Measurements from ENCODE around the gene SH3RF3. TPM values are rescaled to one million over a fixed set of nuclear protein-coding genes. Genes with fewer than 3 reads are reported as not detected.
A peak's percentile ranks its signal among the peaks of the same experiment; 100 is the strongest.

Gene SH3RF3
- total RNA-seq, 1 donor from 2014 or later, result 59.5 TPM

DNA sequence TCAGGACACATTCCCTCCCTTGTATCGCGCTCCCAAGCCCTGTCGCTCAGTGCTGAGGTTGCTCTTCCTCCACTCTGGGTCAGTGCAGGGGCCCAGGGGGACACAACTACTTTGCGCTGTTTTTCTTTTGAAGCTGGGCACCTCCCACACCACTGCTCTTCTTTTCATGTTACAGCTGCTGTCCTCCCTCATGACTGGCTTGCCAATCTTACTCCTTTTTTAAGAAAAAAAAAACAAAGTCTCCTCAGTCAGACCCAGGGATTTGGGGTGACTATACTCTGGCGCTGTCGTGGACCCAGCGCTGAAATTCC is 264.6 kb downstream of the SH3RF3 start:
- TF ChIP-seq, protein P1, sequence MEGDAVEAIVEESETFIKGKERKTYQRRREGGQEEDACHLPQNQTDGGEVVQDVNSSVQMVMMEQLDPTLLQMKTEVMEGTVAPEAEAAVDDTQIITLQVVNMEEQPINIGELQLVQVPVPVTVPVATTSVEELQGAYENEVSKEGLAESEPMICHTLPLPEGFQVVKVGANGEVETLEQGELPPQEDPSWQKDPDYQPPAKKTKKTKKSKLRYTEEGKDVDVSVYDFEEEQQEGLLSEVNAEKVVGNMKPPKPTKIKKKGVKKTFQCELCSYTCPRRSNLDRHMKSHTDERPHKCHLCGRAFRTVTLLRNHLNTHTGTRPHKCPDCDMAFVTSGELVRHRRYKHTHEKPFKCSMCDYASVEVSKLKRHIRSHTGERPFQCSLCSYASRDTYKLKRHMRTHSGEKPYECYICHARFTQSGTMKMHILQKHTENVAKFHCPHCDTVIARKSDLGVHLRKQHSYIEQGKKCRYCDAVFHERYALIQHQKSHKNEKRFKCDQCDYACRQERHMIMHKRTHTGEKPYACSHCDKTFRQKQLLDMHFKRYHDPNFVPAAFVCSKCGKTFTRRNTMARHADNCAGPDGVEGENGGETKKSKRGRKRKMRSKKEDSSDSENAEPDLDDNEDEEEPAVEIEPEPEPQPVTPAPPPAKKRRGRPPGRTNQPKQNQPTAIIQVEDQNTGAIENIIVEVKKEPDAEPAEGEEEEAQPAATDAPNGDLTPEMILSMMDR (IDR thresholded peaks at IDR 0.05), result no peak
- no peak for DNase-seq (ENCODE audit: low spot score)
- H3K27me3 Mint-ChIP-seq (ENCODE audit: low read depth), result no peaks in the 10 kb centered on the region
- H3K36me3 Mint-ChIP-seq (ENCODE audit: low read depth), result peaks cover 23% of the 10 kb centered on the region
- H3K9me3 Mint-ChIP-seq (ENCODE audit: low read depth), result no peaks in the 10 kb centered on the region
- no peak overlapping the region for H3K4me3 Mint-ChIP-seq (ENCODE audit: unreplicated experiment)
- H3K27ac Mint-ChIP-seq (ENCODE audit: unreplicated experiment), result no peak overlapping the region
- H3K4me1 Mint-ChIP-seq (ENCODE audit: low read depth), result peaks cover 27% of the 10 kb centered on the region

DNA sequence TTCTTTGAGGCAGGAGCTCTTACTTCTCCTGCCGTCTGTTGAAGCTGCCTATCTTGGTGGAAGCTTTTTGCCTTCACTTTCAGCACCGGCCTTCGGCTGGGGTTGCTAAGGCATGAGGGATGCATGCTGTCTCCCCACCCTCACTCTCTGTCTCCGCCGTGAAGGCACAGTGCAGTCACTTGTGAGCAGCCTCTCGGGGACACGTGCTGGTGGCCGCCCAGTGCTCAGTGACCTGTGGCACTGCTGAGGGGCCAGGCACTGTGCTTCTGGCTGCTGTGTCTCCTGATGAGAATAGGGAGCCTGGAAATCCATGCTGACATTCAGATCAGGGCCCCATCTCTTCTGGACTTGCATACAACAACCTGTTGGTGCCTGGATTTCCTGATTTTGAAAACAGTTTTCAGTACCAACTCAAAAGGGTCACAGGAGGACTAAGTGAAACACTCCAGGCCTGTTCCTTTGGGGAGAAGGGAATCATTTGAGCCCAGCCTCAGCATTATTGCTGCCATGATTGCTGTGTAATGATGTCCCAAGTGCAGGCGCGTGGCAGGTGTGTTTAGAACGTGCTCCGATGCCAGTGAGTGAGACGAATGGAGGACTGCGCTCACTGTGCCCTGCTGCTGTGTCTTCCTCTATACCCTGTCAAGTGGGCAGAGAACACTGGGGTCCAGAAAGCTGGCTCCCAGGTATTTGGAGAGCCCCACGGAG is 266.6 kb downstream of the SH3RF3 start:
- Mint-ChIP-seq H3K36me3 (ENCODE audit: low read depth) (peaks cover 27% of the 10 kb centered on the region), H3K27me3 (ENCODE audit: low read depth) (no peaks in the 10 kb centered on the region), H3K27ac (ENCODE audit: unreplicated experiment) (peak overlapping the region; percentile 41), H3K4me3 (ENCODE audit: unreplicated experiment) (no peak overlapping the region), H3K4me1 (ENCODE audit: low read depth) (peaks cover 36% of the 10 kb centered on the region), H3K9me3 (ENCODE audit: low read depth) (no peaks in the 10 kb centered on the region)
- no peak for DNase-seq (ENCODE audit: low spot score)
- TF ChIP-seq, protein P1 (IDR thresholded peaks at IDR 0.05), result no peak

DNA sequence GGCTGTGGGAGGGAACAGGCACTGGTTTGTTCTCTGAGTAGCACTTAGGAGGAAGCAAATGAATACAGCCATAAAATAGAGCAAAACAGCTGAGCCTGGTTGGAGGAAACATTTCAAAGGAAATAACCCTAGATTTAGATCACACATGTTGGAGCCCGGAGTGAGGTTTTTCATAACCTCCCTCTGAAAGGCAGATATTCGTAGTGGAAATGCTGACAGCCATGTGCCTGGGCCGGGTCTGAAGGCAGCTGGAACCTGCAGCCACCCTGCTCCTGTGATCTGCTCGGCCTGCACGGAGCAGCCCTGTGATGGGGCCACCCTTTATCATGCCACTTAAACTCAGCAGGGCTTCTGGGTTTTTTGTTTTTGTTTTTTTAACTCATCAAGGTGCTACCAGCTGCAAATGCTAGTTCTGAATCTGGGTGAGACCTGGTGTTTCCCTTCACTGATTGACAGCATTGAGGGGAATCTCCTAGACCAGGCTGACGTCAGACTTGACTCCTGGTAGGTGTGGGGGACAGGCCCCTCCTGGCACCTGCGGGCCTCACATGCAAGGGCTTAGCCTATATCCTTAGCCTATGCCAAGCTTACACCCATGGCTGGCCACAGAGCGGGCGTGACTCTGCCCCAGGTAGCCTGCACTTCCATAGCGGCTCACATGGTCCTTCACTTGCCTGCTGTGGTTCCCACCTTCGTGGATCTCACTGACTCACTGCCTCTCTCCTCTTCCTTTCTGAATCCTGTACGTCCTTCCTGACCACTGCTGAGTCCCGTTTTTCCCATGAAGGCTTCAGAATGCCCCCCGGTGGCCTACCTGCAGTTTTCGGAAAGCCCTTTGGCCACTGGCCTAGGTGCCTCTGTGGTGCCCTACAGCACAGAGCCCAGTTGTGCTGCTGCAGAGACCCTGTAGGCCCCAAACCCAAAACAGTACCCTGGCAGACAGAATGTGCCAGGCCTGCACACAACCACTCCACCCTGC is 267.5 kb downstream of the SH3RF3 start:
- no peak for DNase-seq (ENCODE audit: low spot score)
- H3K27ac Mint-ChIP-seq (ENCODE audit: unreplicated experiment), result peak overlapping the region; percentile 41

DNA sequence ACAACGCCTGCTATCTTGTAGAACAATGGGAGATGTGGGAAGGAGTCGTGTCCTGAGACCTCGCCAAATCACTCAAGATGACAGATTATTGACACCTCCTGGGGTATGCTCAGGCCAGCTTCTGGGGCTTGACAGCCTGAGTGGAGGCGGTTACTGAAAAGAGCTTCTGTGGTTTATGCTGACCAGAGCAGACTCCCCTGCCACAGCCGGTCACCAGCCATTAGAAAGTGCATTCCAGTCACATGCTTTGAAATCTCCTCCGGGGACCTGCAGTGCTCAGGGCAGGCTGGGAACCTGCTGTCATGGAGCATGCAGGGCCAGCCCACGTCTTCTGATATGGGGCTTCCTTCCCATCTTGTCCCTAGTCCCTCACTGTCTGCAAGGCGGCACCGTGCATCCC is 268.9 kb downstream of the SH3RF3 start:
- peaks cover 49% of the 10 kb centered on the region for H3K4me1 Mint-ChIP-seq (ENCODE audit: low read depth)
- H3K4me3 Mint-ChIP-seq (ENCODE audit: unreplicated experiment), result no peak overlapping the region
- DNase-seq (ENCODE audit: low spot score), result no peak
- H3K27me3 Mint-ChIP-seq (ENCODE audit: low read depth), result no peaks in the 10 kb centered on the region
- H3K36me3 Mint-ChIP-seq (ENCODE audit: low read depth), result peaks cover 38% of the 10 kb centered on the region
- peak overlapping the region; percentile 51 for H3K27ac Mint-ChIP-seq (ENCODE audit: unreplicated experiment)
- no peaks in the 10 kb centered on the region for H3K9me3 Mint-ChIP-seq (ENCODE audit: low read depth)
- TF ChIP-seq, protein P1 (IDR thresholded peaks at IDR 0.05), result no peak

More for the DNA sequence above, 267.5 kb downstream of the SH3RF3 start:
- peaks cover 29% of the 10 kb centered on the region for H3K36me3 Mint-ChIP-seq (ENCODE audit: low read depth)
- TF ChIP-seq, protein P1 (IDR thresholded peaks at IDR 0.05), result peak; percentile 37
- H3K9me3 Mint-ChIP-seq (ENCODE audit: low read depth), result no peaks in the 10 kb centered on the region
- peaks cover 37% of the 10 kb centered on the region for H3K4me1 Mint-ChIP-seq (ENCODE audit: low read depth)
- no peak overlapping the region for H3K4me3 Mint-ChIP-seq (ENCODE audit: unreplicated experiment)
- no peaks in the 10 kb centered on the region for H3K27me3 Mint-ChIP-seq (ENCODE audit: low read depth)

DNA sequence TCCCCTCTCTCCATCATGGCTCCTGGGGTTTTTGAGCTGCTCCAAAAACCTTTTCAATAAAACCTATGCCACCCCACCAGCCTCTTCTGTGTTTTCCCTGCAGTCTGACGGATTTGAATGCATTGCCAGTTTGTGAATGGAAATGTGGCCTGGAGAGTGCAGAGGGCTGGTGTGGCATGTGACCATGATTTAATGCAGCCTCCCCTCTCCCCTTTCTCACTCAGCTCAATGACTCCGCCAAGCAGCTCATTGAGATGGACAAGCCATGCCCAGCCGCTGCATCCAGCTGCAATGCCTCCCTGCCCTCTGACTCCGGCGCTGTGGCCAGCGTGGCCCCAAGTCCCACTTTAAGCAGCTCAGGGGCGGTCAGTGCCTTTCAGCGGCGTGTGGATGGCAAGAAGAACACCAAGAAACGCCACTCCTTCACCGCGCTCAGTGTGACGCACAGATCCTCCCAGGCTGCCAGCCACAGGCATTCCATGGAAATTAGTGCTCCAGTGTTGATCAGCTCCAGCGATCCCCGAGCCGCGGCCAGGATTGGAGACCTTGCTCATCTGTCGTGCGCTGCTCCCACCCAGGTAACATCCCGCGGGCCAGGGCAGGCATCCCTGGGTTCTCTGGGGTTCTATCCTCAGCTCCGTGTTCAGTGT is 269.5 kb downstream of the SH3RF3 start:
- DNase-seq (ENCODE audit: low spot score), result no peak
- H3K27ac Mint-ChIP-seq (ENCODE audit: unreplicated experiment), result peak overlapping the region; percentile 77
- TF ChIP-seq, protein P1 (IDR thresholded peaks at IDR 0.05), result no peak
- H3K4me1 Mint-ChIP-seq (ENCODE audit: low read depth), result peaks cover 55% of the 10 kb centered on the region
- H3K9me3 Mint-ChIP-seq (ENCODE audit: low read depth), result no peaks in the 10 kb centered on the region
- peaks cover 36% of the 10 kb centered on the region for H3K36me3 Mint-ChIP-seq (ENCODE audit: low read depth)
- no peak overlapping the region for H3K4me3 Mint-ChIP-seq (ENCODE audit: unreplicated experiment)
- no peaks in the 10 kb centered on the region for H3K27me3 Mint-ChIP-seq (ENCODE audit: low read depth)

All from chondrocyte (in vitro differentiated cells).